HepG2 (cell line): Measurements from ENCODE around the gene PRPSAP1. TPM values are rescaled to one million over a fixed set of nuclear protein-coding genes. Genes with fewer than 3 reads are reported as not detected.
A peak's percentile ranks its signal among the peaks of the same experiment; 100 is the strongest.

Experiments used
- ATAC-seq: fragments of 200-7000 bp; cut with Tn5 transposase; 3 replicates; pipeline ENCODE4 v1.9.1; 2020; ENCODE audit warnings: mild to moderate bottlenecking, moderate library complexity
- BruUV-seq: library from RNA; stranded (reverse); fragments of 400-500 nt; replicated peaks from 2 replicates; lab custom pipeline; 2021; lab: Mats Ljungman, UMichigan
- CTCF ChIA-PET: fragments of 300-600 bp; formaldehyde crosslinking; extraction: SDS; loops from one replicate; lab custom pipeline; 2021; ENCODE audit warnings: low total read pairs, inconsistent platforms, low intra/inter-chr PET ratio; lab: Yijun Ruan, JAX
- POLR2A ChIA-PET: fragments of 350-600 bp; sonication (Branson Sonifier 250); formaldehyde crosslinking; loops from one replicate; lab custom pipeline; 2020; ENCODE audit warnings: antibody characterized with exemption, inconsistent platforms; lab: Yijun Ruan, JAX
- DNase-seq: peaks from one replicate; pipeline ENCODE4 v3.0.0-alpha.2; 2015; ENCODE audit warnings: low spot score
- FAIRE-seq: peaks from 3 replicates; lab custom pipeline; 2011; peaks lifted over from hg19 to GRCh38; lab: Jason Lieb, UNC
- H2AFZ ChIP-seq: one replicate; pipeline ENCODE4 v1.6.1; 2011; ENCODE audit warnings: low read length, inconsistent platforms
- H3K27ac ChIP-seq: fragments of 300-600 bp; 3 replicates; pipeline ENCODE4 v1.8.0; 2011; ENCODE audit warnings: mixed run types, mild to moderate bottlenecking, mixed read lengths, low read length, inconsistent platforms; ENCODE audit not compliant: insufficient read depth; ENCODE audit errors: extremely low read length
- H3K27me3 ChIP-seq, 2 experiments: fragments of 200-600 bp in 1 of 2; 2 replicates in 1 of 2; 3 replicates in 1 of 2; pipeline versions ENCODE4 v1.6.0 to v1.8.0; 2011; ENCODE audit warnings: low read length in 2 of 2, mild to moderate bottlenecking in 2 of 2, moderate library complexity in 2 of 2, inconsistent platforms in 1 of 2; ENCODE audit not compliant: insufficient read depth in 2 of 2, control insufficient read depth in 1 of 2
- H3K36me3 ChIP-seq, 2 experiments: fragments of 200-600 bp in 1 of 2; replicated peaks in 1 of 2; 2 replicates in 1 of 2; 3 replicates in 1 of 2; pipeline versions ENCODE4 v1.5.1 to v1.8.0; 2011; ENCODE audit warnings: low read length in 2 of 2, inconsistent platforms in 1 of 2; ENCODE audit not compliant: insufficient read depth in 2 of 2, control insufficient read depth in 1 of 2
- H3K4me1 ChIP-seq: 2 replicates; pipeline ENCODE4 v1.5.1; 2012; ENCODE audit warnings: low read length, inconsistent platforms; ENCODE audit not compliant: insufficient read depth
- H3K4me2 ChIP-seq: 2 replicates; pipeline ENCODE4 v1.6.0; 2011; ENCODE audit warnings: low read depth, low read length, inconsistent platforms
- H3K4me3 ChIP-seq, 3 experiments: fragments of 200-600 bp in 1 of 3; sonication (generic), shearing (Covaris generic) in 1 of 3; replicated peaks in 1 of 3; 2 replicates each; pipeline ENCODE4 v1.5.1; 2011 to 2016; ENCODE audit warnings: low read length in 3 of 3, inconsistent platforms in 2 of 3, low read depth in 2 of 3, mild to moderate bottlenecking in 2 of 3, control low read depth in 1 of 3, mixed read lengths in 1 of 3; ENCODE audit not compliant: insufficient read depth in 1 of 3
- H3K79me2 ChIP-seq: one replicate; pipeline ENCODE4 v1.6.1; 2011; ENCODE audit warnings: low read length, inconsistent platforms; ENCODE audit not compliant: insufficient read depth
- H3K9ac ChIP-seq: 2 replicates; pipeline ENCODE4 v1.6.0; 2011; ENCODE audit warnings: mild to moderate bottlenecking, low read depth, low read length, inconsistent platforms; ENCODE audit not compliant: insufficient read depth
- H3K9me3 ChIP-seq: 2 replicates; pipeline ENCODE4 v1.5.1; 2012; ENCODE audit warnings: mild to moderate bottlenecking, low read length
- H4K20me1 ChIP-seq: 2 replicates; pipeline ENCODE4 v1.6.0; 2011; ENCODE audit warnings: inconsistent platforms, mild to moderate bottlenecking, low read length, moderate library complexity; ENCODE audit not compliant: insufficient read depth
- RBM22 ChIP-seq: fragments of 200-400 bp; formaldehyde crosslinking; optimal IDR thresholded peaks from 2 replicates; pipeline ENCODE3; 2017; ENCODE audit warnings: mild to moderate bottlenecking, low read length, moderate library complexity
- ZNF121 ChIP-seq: sonication (generic); formaldehyde crosslinking; IDR thresholded peaks from 2 replicates; pipeline ENCODE4 v1.5.0; 2020; ENCODE audit warnings: mild to moderate bottlenecking, missing genetic modification reagents
- WGBS: methylation state at CpG from one replicate; pipeline ENCODE4 v1.1.6; 2017; ENCODE audit warnings: low lambda C conversion rate; 5-methylcytosine and 5-hydroxymethylcytosine counted together
- in situ Hi-C: cut with HindIII; loops from 2 replicates; pipeline ENCODE4 v1.10.0; 2017; ENCODE audit warnings: low pct_unique_long_range_greater_than_20kb; ENCODE audit not compliant: extremely low pct_ligation_motif_present
- intact Hi-C: fragments of 100-400 bp; cut with micrococcal nuclease; formaldehyde crosslinking; loops from one replicate; pipeline ENCODE4 v1.10.0; 2022; ENCODE audit not compliant: unreplicated experiment
- polyA plus RNA-seq, 8 experiments: library from polyadenylated mRNA; depleted of rRNA in 3 of 8; stranded (reverse) in 7 of 8; unstranded in 1 of 8; fragments of >200 nt; fragmentation: Illumina TruSeq in 4 of 8; extraction: Trizol in 4 of 8; gene quantifications; 2 replicates each; pipeline versions ENCODE4 v1.2.1 to v1.2.3, GENCODE V29; 2011 to 2016; ENCODE audit warnings: low read depth in 4 of 8, missing spikeins in 1 of 8, mixed read lengths in 1 of 8; ENCODE audit not compliant: insufficient read depth in 1 of 8
- total RNA-seq, 5 experiments: library from RNA; depleted of rRNA; stranded (reverse); fragments of >200 nt; fragmentation: Illumina TruSeq; extraction: Trizol; gene quantifications; 2 replicates each; pipeline ENCODE4 v1.2.3, GENCODE V29; 2016; ENCODE audit warnings: low read depth in 1 of 5
- TF ChIP-seq, protein P1 (sequence below): sonication (generic); formaldehyde crosslinking; IDR thresholded peaks from 2 replicates; pipeline ENCODE4 v1.4.0; 2020; ENCODE audit warnings: low read depth, missing genetic modification reagents

The PRPSAP1 gene
- total and polyA plus RNA-seq, 2 of the 13 experiments (the other 11 are each of a cell fraction or from before 2014, with no cell fraction given): 91.1 to 314 TPM

DNA sequence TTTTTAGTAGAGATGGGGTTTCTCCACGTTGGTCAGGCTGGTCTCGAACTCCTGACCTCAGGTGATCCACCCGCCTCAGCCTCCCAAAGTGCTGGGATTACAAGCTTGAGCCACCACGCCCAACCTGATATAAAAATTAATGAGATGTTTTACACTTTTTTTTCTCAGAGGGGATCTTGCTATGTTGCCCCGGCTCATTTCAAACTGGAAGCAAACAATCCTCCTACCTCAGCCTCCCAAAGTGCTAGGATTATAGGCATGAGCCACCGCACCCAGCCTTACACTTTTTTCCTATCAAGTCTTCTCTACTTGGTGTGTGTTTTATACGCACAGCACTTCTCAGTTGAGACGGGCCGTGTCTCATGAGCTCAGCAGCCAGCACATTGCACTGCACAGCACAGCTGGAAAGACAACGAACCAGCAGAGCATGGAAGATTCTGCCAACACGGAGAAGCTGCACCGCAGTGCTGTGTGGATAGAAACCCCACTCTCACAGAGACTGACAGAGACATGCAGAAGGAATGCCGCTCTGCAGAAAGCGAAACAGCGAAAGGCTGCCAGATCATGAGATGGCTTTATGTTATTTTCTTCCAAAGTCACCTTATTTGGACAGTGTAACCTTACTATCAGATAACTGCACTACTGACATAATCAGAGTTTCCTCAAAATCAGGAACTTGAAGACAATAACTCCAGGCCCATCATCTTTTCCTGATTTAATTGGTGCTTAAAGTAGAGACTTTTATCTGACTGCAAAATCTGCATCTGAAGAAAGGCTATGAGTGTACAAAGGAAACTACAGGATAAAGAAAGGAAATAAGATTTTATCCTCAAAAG, 39.1 kb downstream of the PRPSAP1 start:
- CTCF ChIA-PET: no interaction called here
- no peak overlapping the region for H3K4me3 ChIP-seq
- no peaks in the 10 kb centered on the region for H3K9me3 ChIP-seq
- H3K79me2 ChIP-seq: no peaks in the 10 kb centered on the region
- FAIRE-seq (no peak), ATAC-seq (no peak), DNase-seq (no peak)
- no peaks in the 10 kb centered on the region; the same call in 1 of the 2 replicates for H4K20me1 ChIP-seq
- H3K36me3 ChIP-seq: peaks cover 30 to 83% of the 10 kb centered on the region in 2 experiments
- in situ Hi-C loops: no loop called here
- no peak overlapping the region for H3K27ac ChIP-seq
- TF ChIP-seq ZNF121 (CRISPR knock-in tag): peak; percentile 91
- TF ChIP-seq, protein P1, sequence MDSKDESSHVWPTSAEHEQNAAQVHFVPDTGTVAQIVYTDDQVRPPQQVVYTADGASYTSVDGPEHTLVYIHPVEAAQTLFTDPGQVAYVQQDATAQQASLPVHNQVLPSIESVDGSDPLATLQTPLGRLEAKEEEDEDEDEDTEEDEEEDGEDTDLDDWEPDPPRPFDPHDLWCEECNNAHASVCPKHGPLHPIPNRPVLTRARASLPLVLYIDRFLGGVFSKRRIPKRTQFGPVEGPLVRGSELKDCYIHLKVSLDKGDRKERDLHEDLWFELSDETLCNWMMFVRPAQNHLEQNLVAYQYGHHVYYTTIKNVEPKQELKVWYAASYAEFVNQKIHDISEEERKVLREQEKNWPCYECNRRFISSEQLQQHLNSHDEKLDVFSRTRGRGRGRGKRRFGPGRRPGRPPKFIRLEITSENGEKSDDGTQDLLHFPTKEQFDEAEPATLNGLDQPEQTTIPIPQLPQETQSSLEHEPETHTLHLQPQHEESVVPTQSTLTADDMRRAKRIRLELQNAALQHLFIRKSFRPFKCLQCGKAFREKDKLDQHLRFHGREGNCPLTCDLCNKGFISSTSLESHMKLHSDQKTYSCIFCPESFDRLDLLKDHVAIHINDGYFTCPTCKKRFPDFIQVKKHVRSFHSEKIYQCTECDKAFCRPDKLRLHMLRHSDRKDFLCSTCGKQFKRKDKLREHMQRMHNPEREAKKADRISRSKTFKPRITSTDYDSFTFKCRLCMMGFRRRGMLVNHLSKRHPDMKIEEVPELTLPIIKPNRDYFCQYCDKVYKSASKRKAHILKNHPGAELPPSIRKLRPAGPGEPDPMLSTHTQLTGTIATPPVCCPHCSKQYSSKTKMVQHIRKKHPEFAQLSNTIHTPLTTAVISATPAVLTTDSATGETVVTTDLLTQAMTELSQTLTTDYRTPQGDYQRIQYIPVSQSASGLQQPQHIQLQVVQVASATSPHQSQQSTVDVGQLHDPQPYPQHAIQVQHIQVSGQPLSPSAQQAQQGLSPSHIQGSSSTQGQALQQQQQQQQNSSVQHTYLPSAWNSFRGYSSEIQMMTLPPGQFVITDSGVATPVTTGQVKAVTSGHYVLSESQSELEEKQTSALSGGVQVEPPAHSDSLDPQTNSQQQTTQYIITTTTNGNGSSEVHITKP (CRISPR knock-in tag): no peak
- TF ChIP-seq RBM22: peak; percentile 23
- H3K4me2 ChIP-seq: no peak overlapping the region
- H3K4me1 ChIP-seq: no peaks in the 10 kb centered on the region
- 96% methylated on average over 15 of the region's 15 CpGs for WGBS
- no peak overlapping the region for H3K9ac ChIP-seq
- POLR2A ChIA-PET: interaction anchor here (0.8 kb wide), 1 partner anchor 74 kb away, joined by 3 read pairs; no protein-coding TSS in a partner anchor
- no TSS peak for BruUV-seq
- H2AFZ ChIP-seq: no peak overlapping the region
- no peaks in the 10 kb centered on the region for H3K27me3 ChIP-seq
- intact Hi-C loops: no loop called here
